Kidney capillary endothelial cell (primary cell): ENCODE results near the gene TBX5.

Experiments
- DNase-seq: peaks from one replicate; pipeline ENCODE4 v3.0.0-alpha.2; 2018; ENCODE audit warnings: low spot score

TBX5 gene

GRCh38 chr12:114405519-114406271 is at the start of gene TBX5:
Gene TBX5, minus strand, starts transcription at chr12:114406144. Its CDS starts 2,246 bp downstream, at chr12:114403898.
- no peak for DNase-seq

GRCh38 chr12:114451657-114452056 is 45.7 kb upstream of the TBX5 start:
- DNase-seq = no peak

- DNase-seq = no peak
Measured at GRCh38 chr12:114450515-114451300, 44.8 kb upstream of the TBX5 start.

- DNase-seq = no peak
Measured at GRCh38 chr12:114450019-114450418, 44.1 kb upstream of the TBX5 start.

- no peak for DNase-seq
Measured at GRCh38 chr12:114448618-114448933, 42.6 kb upstream of the TBX5 start.

- no peak for DNase-seq
Measured at GRCh38 chr12:114447799-114448617, 42.1 kb upstream of the TBX5 start.

- no peak for DNase-seq
Measured at GRCh38 chr12:114447274-114447716, 41.4 kb upstream of the TBX5 start.

GRCh38 chr12:114445401-114446323 is 39.7 kb upstream of the TBX5 start:
- no peak for DNase-seq

- DNase-seq = no peak
Measured at GRCh38 chr12:114444422-114445279, 38.7 kb upstream of the TBX5 start.

GRCh38 chr12:114443607-114444421 is 37.9 kb upstream of the TBX5 start:
- no peak for DNase-seq

- no peak for DNase-seq
Measured at GRCh38 chr12:114442578-114442977, 36.6 kb upstream of the TBX5 start.

- DNase-seq = no peak
Measured at GRCh38 chr12:114441545-114441944, 35.6 kb upstream of the TBX5 start.

- no peak for DNase-seq
Measured at GRCh38 chr12:114441039-114441383, 35.1 kb upstream of the TBX5 start.

GRCh38 chr12:114440270-114441038 is 34.5 kb upstream of the TBX5 start:
- DNase-seq = no peak

GRCh38 chr12:114439817-114440216 is 33.9 kb upstream of the TBX5 start:
- no peak for DNase-seq

GRCh38 chr12:114439261-114439683 is 33.3 kb upstream of the TBX5 start:
- no peak for DNase-seq

- no peak for DNase-seq
Measured at GRCh38 chr12:114438635-114439256, 32.8 kb upstream of the TBX5 start.

- DNase-seq = no peak
Measured at GRCh38 chr12:114434341-114434740, 28.4 kb upstream of the TBX5 start.
